ENCODE data around the gene TCF7L1.
A peak's percentile ranks its signal among the peaks of the same experiment; 100 is the strongest.
"Not testable (repeated sequence)": the region's sequence is repeated elsewhere in the genome, so short reads cannot be mapped to it uniquely, and the experiment has no call there.

The TCF7L1 gene

GRCh38 chr2:85114586-85115330, 18.4 kb upstream of the TCF7L1 start:
- H3K4me3 ChIP-seq (ENCODE audit: low read depth, low read length), result no peak overlapping the region
- no peak for TF ChIP-seq CTCF (IDR thresholded peaks at IDR 0.05; ENCODE audit: low read depth, low read length)

GRCh38 chr2:85116207-85116606, 17.0 kb upstream of the TCF7L1 start:
- no peak overlapping the region for H3K4me3 ChIP-seq (ENCODE audit: low read depth, low read length)
- TF ChIP-seq CTCF (IDR thresholded peaks at IDR 0.05; ENCODE audit: low read depth, low read length), result no peak

GRCh38 chr2:85119900-85120299, 13.3 kb upstream of the TCF7L1 start:
- TF ChIP-seq CTCF (IDR thresholded peaks at IDR 0.05; ENCODE audit: low read depth, low read length), result no peak
- H3K4me3 ChIP-seq (ENCODE audit: low read depth, low read length), result no peak overlapping the region

- H3K4me3 ChIP-seq (ENCODE audit: low read depth, low read length), result no peak overlapping the region
- TF ChIP-seq CTCF (IDR thresholded peaks at IDR 0.05; ENCODE audit: low read depth, low read length), result no peak
Observed at GRCh38 chr2:85120363-85120762, 12.8 kb upstream of the TCF7L1 start.

GRCh38 chr2:85126462-85126861, 6.7 kb upstream of the TCF7L1 start:
- H3K4me3 ChIP-seq (ENCODE audit: low read depth, low read length), result not testable (repeated sequence)

- H3K4me3 ChIP-seq (ENCODE audit: low read depth, low read length), result no peak overlapping the region
- TF ChIP-seq CTCF (IDR thresholded peaks at IDR 0.05; ENCODE audit: low read depth, low read length), result no peak
Observed at GRCh38 chr2:85129861-85130260, 3.3 kb upstream of the TCF7L1 start.

- no peak overlapping the region for H3K4me3 ChIP-seq (ENCODE audit: low read depth, low read length)
- TF ChIP-seq CTCF (IDR thresholded peaks at IDR 0.05; ENCODE audit: low read depth, low read length), result no peak
Observed at GRCh38 chr2:85130407-85130806, 2.8 kb upstream of the TCF7L1 start.

GRCh38 chr2:85131116-85131515, 2.1 kb upstream of the TCF7L1 start:
- no peak overlapping the region for H3K4me3 ChIP-seq (ENCODE audit: low read depth, low read length)
- TF ChIP-seq CTCF (IDR thresholded peaks at IDR 0.05; ENCODE audit: low read depth, low read length), result peak; percentile 59
